Stomach (tissue), 9 donors: ENCODE data around the gene AKT1S1. TPM values are rescaled to one million over a fixed set of nuclear protein-coding genes. Genes with fewer than 3 reads are reported as not detected.
"Not testable (repeated sequence)": the region's sequence is repeated elsewhere in the genome, so short reads cannot be mapped to it uniquely, and the experiment has no call there.

ENCODE experiments used
- DNase-seq, 2 donors: peaks; one replicate each; pipeline versions ENCODE4 v3.0.0 to v3.0.0-alpha.2; 2013 to 2019
- H3K27ac ChIP-seq, 5 donors: fragments of 200-600 bp in 4 of 5; sonication (generic) in 4 of 5; one replicate each; pipeline ENCODE4 v1.5.1; 2013 to 2019; ENCODE audit warnings: mild to moderate bottlenecking in 1 of 5, moderate library complexity in 1 of 5
- H3K27me3 ChIP-seq, 3 donors: fragments of 200-600 bp; sonication (generic); one replicate each; pipeline ENCODE4 v1.5.1; 2017 to 2019; ENCODE audit warnings: mixed run types in 1 of 3
- H3K36me3 ChIP-seq, 4 donors: fragments of 200-600 bp; sonication (generic); 1 replicate in 3 of 4; 2 replicates in 1 of 4; pipeline ENCODE4 v1.5.1; 2016 to 2019
- H3K4me1 ChIP-seq, 4 donors: fragments of 200-600 bp; sonication (generic); one replicate each; pipeline ENCODE4 v1.5.1; 2016 to 2019
- H3K4me3 ChIP-seq, 4 donors: fragments of 200-600 bp; sonication (generic) in 3 of 4; one replicate each; pipeline ENCODE4 v1.5.1; 2016 to 2019; ENCODE audit warnings: mild to moderate bottlenecking in 1 of 4
- H3K9me3 ChIP-seq, 4 donors: fragments of 200-600 bp; sonication (generic); one replicate each; pipeline ENCODE4 v1.5.1; 2016 to 2019
- EP300 ChIP-seq: sonication (generic); formaldehyde crosslinking; IDR thresholded peaks from one replicate; pipeline ENCODE4 v1.6.1; 2017; ENCODE audit warnings: antibody characterized with exemption
- POLR2A ChIP-seq, 4 donors: fragments of 450-650 bp; IDR thresholded peaks; one replicate each; pipeline ENCODE4 v1.6.1; 2016; ENCODE audit warnings: antibody characterized with exemption in 4 of 4, control low read depth in 2 of 4, mild to moderate bottlenecking in 1 of 4, moderate library complexity in 1 of 4
- POLR2AphosphoS5 ChIP-seq, 3 donors: sonication (generic); formaldehyde crosslinking; IDR thresholded peaks; one replicate each; pipeline ENCODE4 v1.6.1; 2016; ENCODE audit warnings: antibody characterized with exemption in 3 of 3
- WGBS, 5 donors: extraction: QIAGEN DNeasy Blood & Tissue Kit in 3 of 5; methylation state at CpG; one replicate each; pipeline versions ENCODE4 v1.1.5 to v1.1.7; 2013 to 2018; 5-methylcytosine and 5-hydroxymethylcytosine counted together
- intact Hi-C: fragments of 100-400 bp; cut with DNase I; formaldehyde crosslinking; loops from one replicate; pipeline ENCODE4 v1.15.1; 2023; ENCODE audit warnings: low total_unique reads
- polyA plus RNA-seq, 3 donors: library from polyadenylated mRNA; stranded (reverse); fragments of 200-250 nt; gene quantifications; one replicate each; pipeline ENCODE4 v1.2.3, GENCODE V29; 2013
- small RNA-seq, 4 donors: library from RNA; depleted of rRNA; stranded (forward); fragments of <200 nt; gene quantifications; one replicate each; pipeline ENCODE3, GENCODE V24; 2016
- total RNA-seq, 5 donors: library from RNA; depleted of rRNA; stranded (reverse); fragments of >200 nt; gene quantifications; one replicate each; pipeline versions ENCODE4 v1.1.0 to v1.2.3, GENCODE V29; 2014 to 2016
- TF ChIP-seq, protein P1 (sequence below), 7 experiments: fragments of 450-650 bp in 4 of 7; fragments of 200-600 bp in 3 of 7; sonication (generic) in 3 of 7; IDR thresholded peaks; one replicate each; pipeline ENCODE4 v1.5.1; 2016 to 2019; ENCODE audit warnings: antibody characterized with exemption in 7 of 7, control low read depth in 2 of 7, mild to moderate bottlenecking in 1 of 7
- donor health status: healthy with polysubstance abuse.
- donor health status: Bipolar disorder and iron deficiency.
- donor health status: healthy.

AKT1S1 gene
- total and polyA plus RNA-seq, 8 donors: 3.5 to 63.7 (median 29.1) TPM

DNA sequence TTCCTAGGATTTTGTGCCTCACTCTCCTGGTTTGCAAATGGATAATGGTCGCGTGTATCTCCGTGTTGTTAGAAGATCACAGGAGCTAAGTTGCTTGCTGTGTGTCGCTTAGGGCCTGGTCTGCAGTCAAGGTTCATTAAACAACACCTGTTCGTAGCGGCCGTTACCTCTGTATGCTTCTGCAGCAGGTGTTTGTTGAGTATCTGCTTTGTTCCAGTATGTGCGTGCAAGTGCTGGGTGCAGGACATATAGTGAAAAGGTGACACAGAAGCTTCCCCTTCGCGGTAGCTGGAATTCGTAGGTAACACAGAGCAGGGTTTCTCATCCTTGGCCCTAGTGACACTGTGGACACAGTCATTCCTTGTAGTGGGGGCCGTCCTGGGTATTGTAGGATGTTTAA lies 53.7 kb downstream of the AKT1S1 start:
- H3K4me3 ChIP-seq: no peak overlapping the region
- peaks cover 22 to 54% (median 34%) of the 10 kb centered on the region in 4 donors for H3K4me1 ChIP-seq
- WGBS, 5 donors: 87 to 93% (median 93%) methylated on average over 12 of the region's 12 CpGs
- no peaks in the 10 kb centered on the region for H3K27me3 ChIP-seq
- intact Hi-C loops: no loop called here
- no peaks in the 10 kb centered on the region for H3K9me3 ChIP-seq
- H3K27ac ChIP-seq: no peak overlapping the region
- TF ChIP-seq EP300 (no peak), POLR2A (IDR thresholded peaks at IDR 0.05) (no peak), POLR2AphosphoS5 (IDR thresholded peaks at IDR 0.05) (no peak)
- TF ChIP-seq, protein P1, sequence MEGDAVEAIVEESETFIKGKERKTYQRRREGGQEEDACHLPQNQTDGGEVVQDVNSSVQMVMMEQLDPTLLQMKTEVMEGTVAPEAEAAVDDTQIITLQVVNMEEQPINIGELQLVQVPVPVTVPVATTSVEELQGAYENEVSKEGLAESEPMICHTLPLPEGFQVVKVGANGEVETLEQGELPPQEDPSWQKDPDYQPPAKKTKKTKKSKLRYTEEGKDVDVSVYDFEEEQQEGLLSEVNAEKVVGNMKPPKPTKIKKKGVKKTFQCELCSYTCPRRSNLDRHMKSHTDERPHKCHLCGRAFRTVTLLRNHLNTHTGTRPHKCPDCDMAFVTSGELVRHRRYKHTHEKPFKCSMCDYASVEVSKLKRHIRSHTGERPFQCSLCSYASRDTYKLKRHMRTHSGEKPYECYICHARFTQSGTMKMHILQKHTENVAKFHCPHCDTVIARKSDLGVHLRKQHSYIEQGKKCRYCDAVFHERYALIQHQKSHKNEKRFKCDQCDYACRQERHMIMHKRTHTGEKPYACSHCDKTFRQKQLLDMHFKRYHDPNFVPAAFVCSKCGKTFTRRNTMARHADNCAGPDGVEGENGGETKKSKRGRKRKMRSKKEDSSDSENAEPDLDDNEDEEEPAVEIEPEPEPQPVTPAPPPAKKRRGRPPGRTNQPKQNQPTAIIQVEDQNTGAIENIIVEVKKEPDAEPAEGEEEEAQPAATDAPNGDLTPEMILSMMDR (IDR thresholded peaks at IDR 0.05): no peak
- peaks cover 20 to 66% (median 54%) of the 10 kb centered on the region in 4 donors for H3K36me3 ChIP-seq
- DNase-seq: peak in 1 of 2 donors; percentile 32

DNA sequence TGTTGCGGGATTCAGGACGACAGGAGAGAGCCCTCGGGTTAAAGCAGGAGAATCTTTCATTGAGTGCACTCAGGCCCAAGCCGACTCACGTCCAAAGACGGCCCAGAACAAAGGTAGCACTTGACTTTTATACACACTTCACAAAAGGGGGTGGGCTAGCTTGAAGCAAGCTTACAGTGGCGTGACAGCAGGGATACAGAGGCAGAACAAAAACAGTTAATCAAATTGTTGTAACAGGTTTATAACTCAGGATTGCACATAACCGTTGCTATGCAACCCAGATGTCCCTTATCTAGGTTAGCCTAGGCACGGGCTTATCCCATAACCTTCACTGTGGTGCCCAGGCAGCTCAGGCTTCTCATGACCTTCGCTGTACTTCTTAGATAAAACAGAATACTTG lies 57.0 kb downstream of the AKT1S1 start:
- no peaks in the 10 kb centered on the region for H3K27me3 ChIP-seq
- H3K4me3 ChIP-seq: peak overlapping the region in 2 of 4 donors; percentile 85 to 88
- intact Hi-C loops: no loop called here
- H3K9me3 ChIP-seq: no peaks in the 10 kb centered on the region
- peak; percentile 47 to 65 for DNase-seq
- H3K36me3 ChIP-seq: peaks cover 14 to 37% (median 33%) of the 10 kb centered on the region in 4 donors
- H3K4me1 ChIP-seq: peaks cover 28 to 50% (median 38%) of the 10 kb centered on the region in 4 donors
- TF ChIP-seq EP300 (no peak), POLR2AphosphoS5 (IDR thresholded peaks at IDR 0.05) (peak in 1 of 3 donors; percentile 22), POLR2A (IDR thresholded peaks at IDR 0.05) (no peak)
- TF ChIP-seq, protein P1 (IDR thresholded peaks at IDR 0.05): no peak
- peak overlapping the region; percentile 5 to 94 (median 54) for H3K27ac ChIP-seq
- WGBS, 5 donors: 38 to 57% (median 55%) methylated on average over 10 of the region's 10 CpGs

DNA sequence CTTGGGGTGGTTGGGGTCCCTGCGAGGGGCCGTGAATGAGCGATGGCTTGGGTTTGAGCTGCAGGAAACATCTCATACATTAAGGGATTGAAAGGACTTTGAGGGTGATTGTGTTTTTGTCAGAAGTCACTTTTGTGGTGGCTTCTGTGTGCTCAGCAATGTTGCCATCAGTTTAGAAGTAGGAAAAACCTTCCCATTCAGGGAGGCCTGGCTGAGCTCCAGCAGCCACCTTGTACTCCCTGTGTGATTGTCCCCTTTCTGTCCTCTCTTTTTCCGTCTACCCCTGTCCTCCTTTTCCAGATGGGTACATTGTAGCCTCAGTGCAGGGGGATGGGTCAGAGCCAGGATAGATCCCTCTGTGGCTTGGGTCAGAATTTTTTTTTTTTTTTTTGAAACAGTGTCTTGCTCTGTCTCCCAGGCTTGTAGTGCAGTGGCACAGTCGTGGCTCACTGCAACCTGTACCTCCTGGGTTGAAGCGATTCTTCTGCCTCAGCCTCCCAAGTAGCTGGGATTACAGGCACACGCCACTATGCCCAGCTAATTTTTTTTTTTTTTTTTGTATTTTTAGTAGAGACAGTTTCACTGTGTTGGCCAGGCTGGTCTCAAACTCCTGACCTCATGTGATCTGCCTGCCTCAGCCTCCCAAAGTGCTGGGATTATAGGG lies 57.6 kb downstream of the AKT1S1 start:
- WGBS, 5 donors: 53 to 72% (median 64%) methylated on average over 7 of the region's 7 CpGs
- peaks cover 14 to 35% (median 32%) of the 10 kb centered on the region in 4 donors for H3K36me3 ChIP-seq
- H3K4me1 ChIP-seq: peaks cover 28 to 45% (median 38%) of the 10 kb centered on the region in 4 donors
- peak; percentile 36 to 45 for DNase-seq
- H3K9me3 ChIP-seq, intact Hi-C loops, H3K27me3 ChIP-seq: not testable (repeated sequence)
- peak overlapping the region; percentile 69 to 88 (median 78) for H3K4me3 ChIP-seq
- peak overlapping the region; percentile 20 to 97 (median 92) for H3K27ac ChIP-seq

Small RNA genes within 50 kb of the gene (small RNA-seq; reads per million reads assigned to genes)
- 0 reads per million in 4 donors for gene MIR4749

Other genes starting within 250 kb of the AKT1S1 start
- gene RRAS, start 237.2 kb downstream of the AKT1S1 start, total RNA-seq: 100 to 1,000 TPM in 1 of 5 donors, 10 to 100 TPM in 3, 1 to 10 TPM in 1; 7.7 to 138 (median 63.9) TPM
- gene RRAS, start 237.2 kb downstream of the AKT1S1 start, polyA plus RNA-seq: 100 to 1,000 TPM; 126 to 145 (median 130) TPM
- gene SCAF1, start 235.1 kb downstream of the AKT1S1 start, total RNA-seq: 10 to 100 TPM in 4 of 5 donors, 1 to 10 TPM in 1; 8.3 to 41.7 (median 19.8) TPM
- 10 to 100 TPM in 2 of 3 donors, 1 to 10 TPM in 1; 8.9 to 19.7 (median 12.1) TPM for gene SCAF1, start 235.1 kb downstream of the AKT1S1 start, polyA plus RNA-seq
- 100 to 1,000 TPM in 4 of 5 donors, 10 to 100 TPM in 1; 28.3 to 380 (median 104) TPM for gene IRF3, start 211.5 kb downstream of the AKT1S1 start, total RNA-seq
- gene IRF3, start 211.5 kb downstream of the AKT1S1 start, polyA plus RNA-seq: 100 to 1,000 TPM; 104 to 148 (median 114) TPM
- 10 to 100 TPM in 1 of 5 donors, 1 to 10 TPM in 4; 2.3 to 10.7 (median 7.5) TPM for gene BCL2L12, start 211.4 kb downstream of the AKT1S1 start, total RNA-seq
- 10 to 100 TPM; 12.8 to 23.3 (median 22.4) TPM for gene BCL2L12, start 211.4 kb downstream of the AKT1S1 start, polyA plus RNA-seq
- gene PRMT1, start 200.1 kb downstream of the AKT1S1 start, total RNA-seq: 100 to 1,000 TPM in 3 of 5 donors, 10 to 100 TPM in 2; 53.3 to 131 (median 104) TPM
- gene PRMT1, start 200.1 kb downstream of the AKT1S1 start, polyA plus RNA-seq: 100 to 1,000 TPM; 102 to 111 (median 111) TPM
- 1 to 10 TPM in 2 of 5 donors, not detected in 3; 1.1 to 1.7 TPM for gene ADM5, start 187.8 kb downstream of the AKT1S1 start, total RNA-seq
- 1 to 10 TPM in 1 of 3 donors, under 1 TPM in 2; 0.61 to 2.5 (median 1.00) TPM for gene ADM5, start 187.8 kb downstream of the AKT1S1 start, polyA plus RNA-seq
- gene CPT1C, start 186.2 kb downstream of the AKT1S1 start, total RNA-seq: 10 to 100 TPM in 1 of 5 donors, 1 to 10 TPM in 2, not detected in 2; 1.8 to 35.6 (median 3.0) TPM
- gene CPT1C, start 186.2 kb downstream of the AKT1S1 start, polyA plus RNA-seq: 10 to 100 TPM in 1 of 3 donors, 1 to 10 TPM in 2; 2.4 to 11.0 (median 3.1) TPM
- not detected for gene TSKS, start 114.0 kb downstream of the AKT1S1 start, total RNA-seq
- under 1 TPM in 1 of 3 donors, not detected in 2; 0.73 TPM for gene TSKS, start 114.0 kb downstream of the AKT1S1 start, polyA plus RNA-seq
- gene AP2A1, start 110.4 kb downstream of the AKT1S1 start, total RNA-seq: 100 to 1,000 TPM in 1 of 5 donors, 10 to 100 TPM in 4; 19.8 to 177 (median 38.4) TPM
- gene AP2A1, start 110.4 kb downstream of the AKT1S1 start, polyA plus RNA-seq: 10 to 100 TPM; 24.3 to 31.2 (median 27.3) TPM
- 10 to 100 TPM in 3 of 5 donors, 1 to 10 TPM in 2; 1.2 to 37.4 (median 10.5) TPM for gene FUZ, start 64.1 kb downstream of the AKT1S1 start, total RNA-seq
- gene FUZ, start 64.1 kb downstream of the AKT1S1 start, polyA plus RNA-seq: 10 to 100 TPM; 15.1 to 17.6 (median 15.9) TPM
- 100 to 1,000 TPM in 3 of 5 donors, 10 to 100 TPM in 2; 18.0 to 387 (median 178) TPM for gene MED25, start 59.1 kb downstream of the AKT1S1 start, total RNA-seq
- gene MED25, start 59.1 kb downstream of the AKT1S1 start, polyA plus RNA-seq: 10 to 100 TPM; 46.6 to 59.8 (median 55.3) TPM
- gene PTOV1, start 26.2 kb downstream of the AKT1S1 start, total RNA-seq: 100 to 1,000 TPM in 3 of 5 donors, 10 to 100 TPM in 2; 45.0 to 186 (median 102) TPM
- 100 to 1,000 TPM; 117 to 131 (median 118) TPM for gene PTOV1, start 26.2 kb downstream of the AKT1S1 start, polyA plus RNA-seq
- 100 to 1,000 TPM in 3 of 5 donors, 10 to 100 TPM in 2; 30.3 to 208 (median 115) TPM for gene PNKP, start 9.8 kb downstream of the AKT1S1 start, total RNA-seq
- gene PNKP, start 9.8 kb downstream of the AKT1S1 start, polyA plus RNA-seq: 10 to 100 TPM; 38.9 to 69.7 (median 39.7) TPM
- 10 to 100 TPM; 10.5 to 77.1 (median 42.4) TPM for gene TBC1D17, start 347 bp upstream of the AKT1S1 start, total RNA-seq
- 10 to 100 TPM; 33.5 to 33.6 (median 33.6) TPM for gene TBC1D17, start 347 bp upstream of the AKT1S1 start, polyA plus RNA-seq
- gene IL4I1, start 19.5 kb upstream of the AKT1S1 start, total RNA-seq: under 1 TPM in 3 of 5 donors, not detected in 2; 0.45 to 0.73 (median 0.58) TPM
- 1 to 10 TPM in 1 of 3 donors, under 1 TPM in 2; 0.56 to 1.1 (median 0.76) TPM for gene IL4I1, start 19.5 kb upstream of the AKT1S1 start, polyA plus RNA-seq
- 10 to 100 TPM in 1 of 5 donors, 1 to 10 TPM in 4; 2.2 to 13.9 (median 5.1) TPM for gene ATF5, start 51.9 kb upstream of the AKT1S1 start, total RNA-seq
- 10 to 100 TPM; 20.0 to 40.3 (median 20.5) TPM for gene ATF5, start 51.9 kb upstream of the AKT1S1 start, polyA plus RNA-seq
- 10 to 100 TPM in 3 of 5 donors, 1 to 10 TPM in 2; 5.3 to 58.0 (median 14.5) TPM for gene NUP62, start 52.1 kb upstream of the AKT1S1 start, total RNA-seq
- gene NUP62, start 52.1 kb upstream of the AKT1S1 start, polyA plus RNA-seq: 10 to 100 TPM; 13.7 to 17.0 (median 15.9) TPM
- gene SIGLEC11, start 83.8 kb upstream of the AKT1S1 start, total RNA-seq: 100 to 1,000 TPM in 1 of 5 donors, 10 to 100 TPM in 3, under 1 TPM in 1; 0.29 to 103 (median 35.1) TPM
- 10 to 100 TPM in 2 of 3 donors, 1 to 10 TPM in 1; 5.8 to 41.0 (median 34.2) TPM for gene SIGLEC11, start 83.8 kb upstream of the AKT1S1 start, polyA plus RNA-seq
- gene VRK3, start 148.0 kb upstream of the AKT1S1 start, total RNA-seq: 10 to 100 TPM in 4 of 5 donors, 1 to 10 TPM in 1; 3.5 to 39.7 (median 24.5) TPM
- gene VRK3, start 148.0 kb upstream of the AKT1S1 start, polyA plus RNA-seq: 10 to 100 TPM; 16.1 to 34.1 (median 18.7) TPM
- 10 to 100 TPM in 3 of 5 donors, 1 to 10 TPM in 1, under 1 TPM in 1; 0.58 to 28.0 (median 12.1) TPM for gene ZNF473, start 148.7 kb upstream of the AKT1S1 start, total RNA-seq
- 1 to 10 TPM; 1.7 to 2.6 (median 2.0) TPM for gene ZNF473, start 148.7 kb upstream of the AKT1S1 start, polyA plus RNA-seq